ENCODE measurements around the gene MAP3K5. TPM values are rescaled to one million over a fixed set of nuclear protein-coding genes. Genes with fewer than 3 reads are reported as not detected.

MAP3K5 gene
- total and polyA plus RNA-seq, 2 donors (not counting 1 experiment from before 2014, with no cell fraction given): 10.9 to 62.6 TPM

- no peaks in the 10 kb centered on the region for H3K36me3 ChIP-seq (ENCODE audit: control insufficient read depth, insufficient read depth, low read length)
- no peaks in the 10 kb centered on the region for H4K20me1 ChIP-seq (ENCODE audit: control insufficient read depth, extremely low read depth, insufficient read depth, low read length)
- TF ChIP-seq, protein P1, sequence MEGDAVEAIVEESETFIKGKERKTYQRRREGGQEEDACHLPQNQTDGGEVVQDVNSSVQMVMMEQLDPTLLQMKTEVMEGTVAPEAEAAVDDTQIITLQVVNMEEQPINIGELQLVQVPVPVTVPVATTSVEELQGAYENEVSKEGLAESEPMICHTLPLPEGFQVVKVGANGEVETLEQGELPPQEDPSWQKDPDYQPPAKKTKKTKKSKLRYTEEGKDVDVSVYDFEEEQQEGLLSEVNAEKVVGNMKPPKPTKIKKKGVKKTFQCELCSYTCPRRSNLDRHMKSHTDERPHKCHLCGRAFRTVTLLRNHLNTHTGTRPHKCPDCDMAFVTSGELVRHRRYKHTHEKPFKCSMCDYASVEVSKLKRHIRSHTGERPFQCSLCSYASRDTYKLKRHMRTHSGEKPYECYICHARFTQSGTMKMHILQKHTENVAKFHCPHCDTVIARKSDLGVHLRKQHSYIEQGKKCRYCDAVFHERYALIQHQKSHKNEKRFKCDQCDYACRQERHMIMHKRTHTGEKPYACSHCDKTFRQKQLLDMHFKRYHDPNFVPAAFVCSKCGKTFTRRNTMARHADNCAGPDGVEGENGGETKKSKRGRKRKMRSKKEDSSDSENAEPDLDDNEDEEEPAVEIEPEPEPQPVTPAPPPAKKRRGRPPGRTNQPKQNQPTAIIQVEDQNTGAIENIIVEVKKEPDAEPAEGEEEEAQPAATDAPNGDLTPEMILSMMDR (conservative IDR thresholded peaks at IDR 0.05 in 1 of 2, IDR thresholded peaks at IDR 0.05 in 1 of 2; ENCODE audit: low read depth in 1 of 2, low read length in 2 of 2): no peak
- TF ChIP-seq EZH2 (IDR thresholded peaks at IDR 0.05; ENCODE audit: low read length, missing control alignments): no peak
- H3K79me2 ChIP-seq (ENCODE audit: control insufficient read depth, insufficient read depth, low read length): no peaks in the 10 kb centered on the region
- no peak overlapping the region for H3K4me2 ChIP-seq (ENCODE audit: extremely low read depth, insufficient read depth, low read length)
- H3K27me3 ChIP-seq (ENCODE audit: control insufficient read depth, insufficient read depth, low read length): no peaks in the 10 kb centered on the region
- DNase-seq (ENCODE audit: low read depth in 2 of 2): no peak
- H3K9me3 ChIP-seq (ENCODE audit: control insufficient read depth, insufficient read depth, low read depth, low read length): no peaks in the 10 kb centered on the region
- H3K27ac ChIP-seq (ENCODE audit: insufficient read depth, low read length): no peak overlapping the region
- no peak overlapping the region for H3K9ac ChIP-seq (ENCODE audit: insufficient read depth, low read length)
- no peaks in the 10 kb centered on the region for H3K4me1 ChIP-seq (ENCODE audit: control insufficient read depth, extremely low read depth, insufficient read depth, low read length)
- H2AFZ ChIP-seq (ENCODE audit: low read length): no peak overlapping the region
- no peak overlapping the region for H3K4me3 ChIP-seq (replicated peaks in 1 of 4; ENCODE audit: control extremely low read depth in 1 of 4, insufficient read depth in 1 of 4, low read depth in 3 of 4, low read length in 4 of 4)
These were observed 260.2 kb downstream of the MAP3K5 start for GRCh38 chr6:136532030-136532429.

DNA sequence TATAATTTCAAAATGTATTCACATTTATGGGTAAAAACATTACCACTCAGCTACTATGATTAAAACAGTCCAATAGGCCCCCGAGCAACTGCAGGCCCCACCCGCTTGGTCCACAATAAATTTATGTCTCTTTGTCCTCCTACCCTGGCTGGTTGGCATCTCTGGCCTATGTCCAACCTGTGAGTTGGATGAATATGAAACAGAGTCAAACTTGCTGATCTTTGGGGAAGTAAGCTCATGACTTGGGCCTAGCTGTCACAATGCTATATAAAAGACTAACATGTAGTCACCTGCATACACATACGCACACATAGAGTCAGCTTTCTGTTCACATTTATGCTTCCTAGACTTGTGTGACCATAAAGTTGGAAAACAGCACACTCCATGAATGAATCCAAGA, 262.6 kb downstream of the MAP3K5 start:
- Histone ChIP-seq H3K4me1 (ENCODE audit: control insufficient read depth, extremely low read depth, insufficient read depth, low read length) (no peaks in the 10 kb centered on the region), H4K20me1 (ENCODE audit: control insufficient read depth, extremely low read depth, insufficient read depth, low read length) (no peaks in the 10 kb centered on the region), H3K27me3 (ENCODE audit: control insufficient read depth, insufficient read depth, low read length) (no peaks in the 10 kb centered on the region), H3K4me3 (replicated peaks in 1 of 4; ENCODE audit: control extremely low read depth in 1 of 4, insufficient read depth in 1 of 4, low read depth in 3 of 4, low read length in 4 of 4) (no peak overlapping the region), H3K79me2 (ENCODE audit: control insufficient read depth, insufficient read depth, low read length) (no peaks in the 10 kb centered on the region), H2AFZ (ENCODE audit: low read length) (no peak overlapping the region), H3K9me3 (ENCODE audit: control insufficient read depth, insufficient read depth, low read depth, low read length) (no peaks in the 10 kb centered on the region), H3K36me3 (ENCODE audit: control insufficient read depth, insufficient read depth, low read length) (no peaks in the 10 kb centered on the region), H3K4me2 (ENCODE audit: extremely low read depth, insufficient read depth, low read length) (no peak overlapping the region), H3K27ac (ENCODE audit: insufficient read depth, low read length) (no peak overlapping the region), H3K9ac (ENCODE audit: insufficient read depth, low read length) (no peak overlapping the region)
- TF ChIP-seq, protein P1 (conservative IDR thresholded peaks at IDR 0.05 in 1 of 2, IDR thresholded peaks at IDR 0.05 in 1 of 2; ENCODE audit: low read depth in 1 of 2, low read length in 2 of 2): no peak
- TF ChIP-seq EZH2 (IDR thresholded peaks at IDR 0.05; ENCODE audit: low read length, missing control alignments): no peak
- DNase-seq (ENCODE audit: low read depth in 2 of 2): no peak

DNA sequence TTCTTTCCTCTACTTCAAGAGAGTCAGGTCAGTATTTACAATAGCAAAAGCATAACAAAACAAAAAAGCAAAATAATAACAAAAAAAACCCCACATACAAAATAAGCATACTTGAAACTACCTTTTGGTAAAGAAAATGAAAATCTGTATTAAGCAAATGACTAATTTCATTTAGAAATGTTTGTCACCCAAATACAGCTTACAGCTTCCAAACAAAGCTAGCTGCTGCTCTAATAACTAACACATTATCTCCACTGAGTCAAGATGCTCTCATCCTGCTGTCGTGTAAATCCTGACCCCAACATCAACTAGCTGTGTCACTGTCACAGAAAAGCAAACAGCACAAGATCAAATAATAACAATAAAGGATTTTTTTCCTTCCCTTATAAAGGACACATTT, 263.8 kb downstream of the MAP3K5 start:
- Histone ChIP-seq H3K4me3 (replicated peaks in 1 of 4; ENCODE audit: control extremely low read depth in 1 of 4, insufficient read depth in 1 of 4, low read depth in 3 of 4, low read length in 4 of 4) (no peak overlapping the region), H3K36me3 (ENCODE audit: control insufficient read depth, insufficient read depth, low read length) (no peaks in the 10 kb centered on the region), H2AFZ (ENCODE audit: low read length) (no peak overlapping the region), H3K27ac (ENCODE audit: insufficient read depth, low read length) (no peak overlapping the region), H3K9me3 (ENCODE audit: control insufficient read depth, insufficient read depth, low read depth, low read length) (no peaks in the 10 kb centered on the region), H4K20me1 (ENCODE audit: control insufficient read depth, extremely low read depth, insufficient read depth, low read length) (no peaks in the 10 kb centered on the region), H3K4me2 (ENCODE audit: extremely low read depth, insufficient read depth, low read length) (no peak overlapping the region), H3K79me2 (ENCODE audit: control insufficient read depth, insufficient read depth, low read length) (no peaks in the 10 kb centered on the region), H3K9ac (ENCODE audit: insufficient read depth, low read length) (no peak overlapping the region), H3K27me3 (ENCODE audit: control insufficient read depth, insufficient read depth, low read length) (no peaks in the 10 kb centered on the region), H3K4me1 (ENCODE audit: control insufficient read depth, extremely low read depth, insufficient read depth, low read length) (no peaks in the 10 kb centered on the region)
- TF ChIP-seq, protein P1 (conservative IDR thresholded peaks at IDR 0.05 in 1 of 2, IDR thresholded peaks at IDR 0.05 in 1 of 2; ENCODE audit: low read depth in 1 of 2, low read length in 2 of 2): no peak
- no peak for TF ChIP-seq EZH2 (IDR thresholded peaks at IDR 0.05; ENCODE audit: low read length, missing control alignments)
- no peak for DNase-seq (ENCODE audit: low read depth in 2 of 2)
